Measurements from ENCODE around the gene UBXN7. TPM values are rescaled to one million over a fixed set of nuclear protein-coding genes. Genes with fewer than 3 reads are reported as not detected.

The UBXN7 gene
- total RNA-seq, 6 experiments from 2014 or later, result 4.9 to 22.3 (median 19.1) TPM

- no peak overlapping the region for H3K4me3 ChIP-seq
- ATAC-seq (no peak), DNase-seq (no peak)
- H3K27me3 ChIP-seq, result no peaks in the 10 kb centered on the region
- 94% methylated on average over 4 of the region's 4 CpGs for WGBS (ENCODE audit: insufficient coverage, low coverage, low lambda C conversion rate, missing lambda C conversion rate)
- no peak for TF ChIP-seq POLR2A (IDR thresholded peaks at IDR 0.05)
- TF ChIP-seq CTCF (IDR thresholded peaks at IDR 0.05), result no peak
- no peak overlapping the region for H3K27ac ChIP-seq
- intact Hi-C loops (cut with DNase I), result no loop called here
- H3K4me1 ChIP-seq, result no peaks in the 10 kb centered on the region
- H3K36me3 ChIP-seq, result no peaks in the 10 kb centered on the region
- peaks cover 0 to 2% (median 0%) of the 10 kb centered on the region in 4 donors for H3K9me3 ChIP-seq
Measured at GRCh38 chr3:196408565-196409300, 23.5 kb downstream of the UBXN7 start.

- H3K36me3 ChIP-seq, result no peaks in the 10 kb centered on the region
- no peak for TF ChIP-seq POLR2A (IDR thresholded peaks at IDR 0.05)
- TF ChIP-seq CTCF (IDR thresholded peaks at IDR 0.05), result no peak
- intact Hi-C loops (cut with DNase I), result no loop called here
- DNase-seq, result no peak
- H3K4me1 ChIP-seq, result no peaks in the 10 kb centered on the region
- 79% methylated on average over 6 of the region's 8 CpGs for WGBS (ENCODE audit: insufficient coverage, low coverage, low lambda C conversion rate, missing lambda C conversion rate)
- H3K9me3 ChIP-seq, result peaks cover 0 to 2% (median 0%) of the 10 kb centered on the region in 4 donors
- H3K27ac ChIP-seq, result no peak overlapping the region
- H3K4me3 ChIP-seq, result no peak overlapping the region
- H3K27me3 ChIP-seq, result no peaks in the 10 kb centered on the region
- no peak for ATAC-seq
Measured at GRCh38 chr3:196406811-196407470, 25.3 kb downstream of the UBXN7 start.

- DNase-seq, result no peak
- intact Hi-C loops (cut with DNase I), result no loop called here
- Histone ChIP-seq H3K27ac (no peak overlapping the region), H3K4me1 (no peaks in the 10 kb centered on the region), H3K9me3 (no peaks in the 10 kb centered on the region), H3K4me3 (no peak overlapping the region), H3K36me3 (peaks cover 0 to 11% (median 2%) of the 10 kb centered on the region in 4 donors), H3K27me3 (no peaks in the 10 kb centered on the region)
- ATAC-seq, result no peak
- 93% methylated on average over 6 of the region's 6 CpGs for WGBS (ENCODE audit: insufficient coverage, low coverage, low lambda C conversion rate, missing lambda C conversion rate)
- TF ChIP-seq CTCF (IDR thresholded peaks at IDR 0.05) (no peak), POLR2A (IDR thresholded peaks at IDR 0.05) (no peak)
Measured at GRCh38 chr3:196400331-196400730, 31.9 kb downstream of the UBXN7 start.

GRCh38 chr3:196399485-196399945 is 32.7 kb downstream of the UBXN7 start:
- ATAC-seq (no peak), DNase-seq (no peak)
- Histone ChIP-seq H3K27me3 (no peaks in the 10 kb centered on the region), H3K36me3 (peaks cover 0 to 11% (median 2%) of the 10 kb centered on the region in 4 donors), H3K27ac (no peak overlapping the region), H3K4me1 (no peaks in the 10 kb centered on the region), H3K4me3 (no peak overlapping the region), H3K9me3 (no peaks in the 10 kb centered on the region)
- intact Hi-C loops (cut with DNase I), result no loop called here
- 55% methylated on average over 2 of the region's 3 CpGs for WGBS (ENCODE audit: insufficient coverage, low coverage, low lambda C conversion rate, missing lambda C conversion rate)
- TF ChIP-seq POLR2A (IDR thresholded peaks at IDR 0.05) (no peak), CTCF (IDR thresholded peaks at IDR 0.05) (no peak)
